ENCODE results near the gene P2RX3. TPM values are rescaled to one million over a fixed set of nuclear protein-coding genes. Genes with fewer than 3 reads are reported as not detected.
A peak's percentile ranks its signal among the peaks of the same experiment; 100 is the strongest.

P2RX3 gene
- total and polyA plus RNA-seq, 2 of the 8 experiments (the other 6 are each of a cell fraction or from before 2014, with no cell fraction given): 0.45 to 0.47 TPM

DNA sequence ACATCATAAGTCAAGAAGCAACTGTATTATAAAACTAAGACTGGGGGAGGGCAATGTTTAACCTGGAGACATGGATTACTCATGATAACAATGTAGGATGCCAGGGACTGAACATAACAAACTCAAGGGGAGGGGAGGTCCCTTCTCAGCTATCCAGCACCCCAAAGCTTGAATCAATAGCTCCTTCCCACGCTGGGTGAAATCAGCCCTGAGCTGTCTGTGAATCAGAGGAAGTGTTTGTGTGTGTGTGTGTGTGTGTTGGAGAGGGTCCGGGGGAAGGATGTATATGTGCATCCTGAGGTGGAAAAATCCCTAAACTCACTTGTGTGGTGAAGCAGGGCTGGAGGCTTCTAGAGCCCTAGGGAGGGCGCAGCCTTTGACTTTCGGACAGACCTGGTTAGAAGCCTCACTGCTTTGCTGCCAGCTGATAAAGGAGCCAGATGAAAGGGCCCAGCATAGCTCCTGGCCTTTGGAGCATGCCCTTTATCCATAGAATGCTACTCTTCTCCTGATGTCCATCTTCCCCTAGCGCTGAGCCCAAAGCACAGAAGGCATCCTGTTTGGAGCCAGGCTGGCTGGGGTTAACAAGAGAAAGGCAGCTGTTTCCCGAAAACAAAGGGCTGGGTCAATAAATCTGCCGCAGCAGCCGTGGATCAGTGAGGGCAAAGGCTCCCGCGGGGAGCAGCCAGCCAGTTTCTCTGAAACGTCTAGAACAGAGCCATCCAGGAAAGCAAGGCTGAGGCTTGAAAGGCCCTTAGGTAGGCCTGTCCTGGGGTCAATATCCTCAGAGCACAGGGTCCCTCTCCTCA is 49.2 kb upstream of the P2RX3 start:
- Histone ChIP-seq H2BK20ac (ENCODE audit: low read length) (no peak overlapping the region), H2AFZ (ENCODE audit: low read length) (peak overlapping the region; percentile 81; the same call in 1 of the 2 replicates), H3K14ac (ENCODE audit: insufficient read length) (no peak overlapping the region), H4K20me1 (replicated peaks in 1 of 2; ENCODE audit: control insufficient read depth in 1 of 2, insufficient read depth in 2 of 2, low read length in 2 of 2) (no peaks in the 10 kb centered on the region), H3K4me1 (replicated peaks in 1 of 4; ENCODE audit: control insufficient read depth in 3 of 4, insufficient read depth in 4 of 4, low read length in 3 of 4) (peaks cover 0 to 8% (median 2%) of the 10 kb centered on the region in 4 experiments; a peak in 5 of 7 replicates), H4K91ac (replicated peaks; ENCODE audit: insufficient read length, low read length) (no peak overlapping the region), H3K36me3 (ENCODE audit: control insufficient read depth in 2 of 4, insufficient read depth in 4 of 4, low read length in 3 of 4) (no peaks in the 10 kb centered on the region), H3K4me3 (ENCODE audit: extremely low read depth in 1 of 4, insufficient read depth in 2 of 4, low read depth in 3 of 4, low read length in 4 of 4) (no peak overlapping the region; a peak in 1 of 8 replicates), H2BK5ac (ENCODE audit: low read depth, low read length) (peak overlapping the region; percentile 9; the same call in 1 of the 2 replicates), H3K4ac (replicated peaks; ENCODE audit: insufficient read length, low read depth, low read length) (no peak overlapping the region), H3K23ac (ENCODE audit: insufficient read length) (no peak overlapping the region), H2BK15ac (ENCODE audit: low read length) (no peak overlapping the region), H2BK120ac (replicated peaks; ENCODE audit: low read depth, low read length) (no peak overlapping the region), H4K5ac (ENCODE audit: insufficient read length, low read depth, low read length) (no peak overlapping the region), H3K79me1 (ENCODE audit: low read depth, low read length) (no peaks in the 10 kb centered on the region), H4K8ac (ENCODE audit: extremely low read depth, insufficient read depth, low read length) (peak overlapping the region; percentile 30; the same call in 1 of the 2 replicates), H3K56ac (replicated peaks; ENCODE audit: insufficient read length, low read depth, low read length) (no peak overlapping the region), H3K9ac (replicated peaks in 1 of 4; ENCODE audit: extremely low read depth in 1 of 4, low read depth in 3 of 4, low read length in 3 of 4) (no peak overlapping the region), H2BK12ac (ENCODE audit: low read depth, low read length) (no peak overlapping the region), H3K27ac (ENCODE audit: low read depth, low read length) (no peak overlapping the region), H2AK5ac (ENCODE audit: low read depth, low read length) (no peak overlapping the region), H3K4me2 (ENCODE audit: insufficient read depth in 1 of 2, low read depth in 2 of 2, low read length in 2 of 2) (peak overlapping the region; percentile 5 to 16; a peak in 2 of 4 replicates), H3K27me3 (replicated peaks in 1 of 4; ENCODE audit: control insufficient read depth in 3 of 4, extremely low read depth in 1 of 4, insufficient read depth in 3 of 4, low read length in 3 of 4) (no peaks in the 10 kb centered on the region), H3K23me2 (ENCODE audit: low read depth, low read length) (peaks cover 6% of the 10 kb centered on the region; the same call in 1 of the 2 replicates), H3K9me3 (ENCODE audit: insufficient read depth in 2 of 2, low read depth in 1 of 2, low read length in 1 of 2) (no peaks in the 10 kb centered on the region), H3K79me2 (ENCODE audit: control insufficient read depth in 1 of 2, insufficient read depth in 2 of 2, low read length in 2 of 2) (no peaks in the 10 kb centered on the region), H3K18ac (ENCODE audit: extremely low read depth, low read length) (no peak overlapping the region)
- DNase-seq (ENCODE audit: low read depth in 1 of 2, low spot score in 2 of 2) (no peak), FAIRE-seq (no peak)
- 51% methylated on average over 11 of the region's 11 CpGs; no CpG with 5 or more reads in 1 of the 2 experiments for WGBS, 2 experiments (ENCODE audit: extremely low coverage in 1 of 2, insufficient coverage in 1 of 2, insufficient read length in 1 of 2, insufficient replicate concordance in 2 of 2, low coverage in 1 of 2, low lambda C conversion rate in 2 of 2, missing lambda C conversion rate in 1 of 2)
- ChIA-PET CTCF (ENCODE audit: partially characterized antibody) (interaction anchor here (0.6 to 2.1 kb wide), 7 partner anchors 8 to 448 kb away, joined by 3 to 7 read pairs (median 5); no protein-coding TSS in a partner anchor), POLR2A (ENCODE audit: partially characterized antibody) (interaction anchor here (0.8 to 39.4 kb wide), 4 partner anchors 11 to 35 kb away, joined by 3 to 1279 read pairs (median 4); partner anchors contain the start of genes P2RX3, SSRP1 and TNKS1BP1)
- TF ChIP-seq CEBPB (IDR thresholded peaks at IDR 0.05; ENCODE audit: low read depth, low read length): no peak
- peak; percentile 24 for TF ChIP-seq ASH2L (IDR thresholded peaks at IDR 0.05; ENCODE audit: low read length)

Data from H1 (cell line).